Mononuclear cell (primary cell): Measurements from ENCODE around the gene CBX4. TPM values are rescaled to one million over a fixed set of nuclear protein-coding genes. Genes with fewer than 3 reads are reported as not detected.

ENCODE experiments used
- H3K27me3 ChIP-seq: 2 replicates; pipeline ENCODE4 v1.6.0; 2011; ENCODE audit warnings: low read length, control low read depth; ENCODE audit not compliant: insufficient read depth
- H3K4me1 ChIP-seq: 2 replicates; pipeline ENCODE4 v1.5.1; 2011; ENCODE audit warnings: mild to moderate bottlenecking, low read length, control low read depth; ENCODE audit not compliant: insufficient read depth
- H3K4me3 ChIP-seq: 2 replicates; pipeline ENCODE4 v1.5.1; 2011; ENCODE audit warnings: mild to moderate bottlenecking, low read length, moderate library complexity
- H3K9me3 ChIP-seq: 2 replicates; pipeline ENCODE4 v1.5.1; 2011; ENCODE audit warnings: low read depth, mild to moderate bottlenecking, control low read depth, low read length
- total RNA-seq: library from RNA; depleted of rRNA; stranded (reverse); fragments of >200 nt; gene quantifications from one replicate; pipeline ENCODE4 v1.2.3, GENCODE V29; 2012

The CBX4 gene
- total RNA-seq, 1 donor: 77.2 TPM

DNA sequence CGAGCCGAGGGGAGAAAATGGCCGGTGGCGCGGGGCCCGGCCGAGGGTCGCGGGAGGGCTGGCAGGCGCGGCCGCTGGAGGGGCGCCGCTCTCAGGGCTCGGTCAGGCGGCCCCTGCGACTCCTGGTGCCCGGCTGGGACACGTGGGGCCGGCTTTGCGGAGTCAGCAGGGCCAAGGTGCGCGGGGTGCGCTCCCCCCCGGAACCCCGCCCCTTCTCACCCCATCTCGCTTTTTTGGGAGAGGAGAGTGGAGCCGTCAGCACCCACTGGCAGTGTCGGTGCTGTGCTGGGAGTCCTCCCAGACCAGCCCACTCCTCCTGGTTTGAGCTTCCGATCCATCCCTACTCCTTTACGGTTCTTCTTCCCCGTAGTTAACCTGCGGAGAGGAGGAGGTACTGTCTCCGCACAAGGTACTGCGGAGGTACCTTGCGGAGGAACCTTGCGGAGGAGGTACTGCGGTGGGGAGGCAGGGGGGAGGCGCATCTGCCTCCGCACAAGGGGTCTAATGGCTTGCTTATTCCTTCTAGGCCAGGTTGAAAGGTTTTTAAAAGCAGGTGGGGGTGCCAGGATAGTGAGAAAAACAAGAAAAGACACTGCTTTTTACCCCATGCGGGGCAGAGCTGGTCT, 23.3 kb downstream of the CBX4 start:
- Histone ChIP-seq H3K27me3 (peaks cover 65% of the 10 kb centered on the region), H3K4me3 (no peak overlapping the region), H3K4me1 (peaks cover 38% of the 10 kb centered on the region), H3K9me3 (no peaks in the 10 kb centered on the region)

DNA sequence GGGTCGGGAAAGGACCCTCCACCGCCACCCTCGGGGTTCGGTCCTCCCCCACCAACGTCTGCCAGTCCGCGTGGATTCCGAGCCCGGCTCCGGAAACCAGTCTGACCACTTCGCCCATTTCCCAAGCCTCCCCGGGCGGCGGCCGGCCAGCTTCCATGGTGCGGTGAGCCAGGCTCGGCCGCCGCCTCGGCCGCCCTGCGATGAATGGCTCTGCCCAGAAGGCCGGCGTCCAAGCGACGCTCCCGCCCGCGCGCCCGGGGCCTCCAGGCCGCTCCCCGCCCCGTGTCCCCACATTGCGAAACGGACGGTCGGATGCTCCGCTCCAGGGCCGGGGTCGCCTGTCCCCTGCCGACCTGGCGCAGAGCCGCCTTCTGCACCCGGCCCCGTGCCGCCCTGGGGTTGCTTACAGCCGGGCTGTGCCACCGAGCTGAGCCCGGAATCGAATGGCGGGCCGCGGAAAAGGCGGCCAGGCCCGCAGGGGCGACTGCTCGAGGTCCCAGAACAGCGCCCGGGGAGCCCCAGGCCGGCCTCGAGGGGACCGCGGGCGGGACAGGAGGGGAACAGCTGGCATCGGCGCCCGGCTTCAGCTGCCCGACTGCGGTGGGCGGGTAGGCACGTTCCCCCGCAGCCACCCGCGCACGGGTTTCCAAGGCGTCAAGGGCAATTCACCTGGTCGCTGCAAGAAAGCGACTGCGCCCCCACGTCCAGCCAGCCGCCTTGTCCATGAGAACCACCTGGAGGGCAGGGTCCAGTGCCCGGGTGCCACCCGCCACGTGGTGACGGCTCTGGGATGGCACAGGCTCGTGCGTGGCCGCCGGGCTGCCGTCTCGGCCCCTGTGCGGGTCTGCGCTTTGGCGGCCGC, 24.0 kb downstream of the CBX4 start:
- Histone ChIP-seq H3K27me3 (peaks cover 68% of the 10 kb centered on the region), H3K9me3 (no peaks in the 10 kb centered on the region), H3K4me3 (no peak overlapping the region), H3K4me1 (peaks cover 40% of the 10 kb centered on the region)

DNA sequence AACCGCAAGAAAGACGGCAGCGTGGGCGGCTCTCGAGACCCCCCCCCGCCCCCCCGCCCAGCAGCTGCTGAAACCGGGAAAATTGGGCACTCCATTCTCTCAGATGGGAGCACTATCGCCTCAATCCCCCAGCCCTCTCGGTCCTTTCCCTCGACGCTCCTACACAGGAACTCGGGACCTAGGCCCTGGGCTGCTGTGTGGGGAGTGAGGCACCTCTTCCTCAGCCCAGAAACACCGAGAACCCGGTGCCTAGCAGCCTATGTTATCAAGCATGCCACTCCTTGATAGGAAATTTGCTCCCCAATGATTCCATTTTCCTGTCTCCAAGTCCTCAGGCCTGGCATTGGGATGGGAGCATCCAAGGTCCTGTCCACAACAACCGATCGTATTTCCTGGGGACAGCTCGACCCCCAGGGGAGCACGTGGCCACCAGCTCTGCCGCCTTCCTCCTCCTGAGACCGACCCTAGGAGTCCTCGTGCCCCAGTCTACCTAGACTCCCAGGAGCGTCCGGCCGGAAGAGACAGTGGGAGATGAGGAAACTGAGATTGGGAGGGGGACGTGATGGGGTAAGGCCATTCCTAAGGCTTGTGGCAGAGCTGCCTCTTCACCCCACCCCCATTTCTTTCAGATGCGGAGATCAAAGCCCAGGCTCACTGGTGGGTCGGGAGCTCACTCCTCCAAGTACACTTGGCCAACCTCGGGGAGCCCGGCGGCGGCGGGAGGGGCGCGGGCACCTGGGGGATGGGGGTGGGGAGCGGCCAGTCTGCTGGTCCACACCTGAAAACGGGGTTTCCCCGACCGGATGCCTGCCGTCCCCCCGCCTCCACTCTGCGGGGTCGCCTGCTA, 24.9 kb downstream of the CBX4 start:
- Histone ChIP-seq H3K27me3 (peaks cover 69% of the 10 kb centered on the region), H3K9me3 (no peaks in the 10 kb centered on the region), H3K4me1 (peaks cover 40% of the 10 kb centered on the region), H3K4me3 (no peak overlapping the region)

DNA sequence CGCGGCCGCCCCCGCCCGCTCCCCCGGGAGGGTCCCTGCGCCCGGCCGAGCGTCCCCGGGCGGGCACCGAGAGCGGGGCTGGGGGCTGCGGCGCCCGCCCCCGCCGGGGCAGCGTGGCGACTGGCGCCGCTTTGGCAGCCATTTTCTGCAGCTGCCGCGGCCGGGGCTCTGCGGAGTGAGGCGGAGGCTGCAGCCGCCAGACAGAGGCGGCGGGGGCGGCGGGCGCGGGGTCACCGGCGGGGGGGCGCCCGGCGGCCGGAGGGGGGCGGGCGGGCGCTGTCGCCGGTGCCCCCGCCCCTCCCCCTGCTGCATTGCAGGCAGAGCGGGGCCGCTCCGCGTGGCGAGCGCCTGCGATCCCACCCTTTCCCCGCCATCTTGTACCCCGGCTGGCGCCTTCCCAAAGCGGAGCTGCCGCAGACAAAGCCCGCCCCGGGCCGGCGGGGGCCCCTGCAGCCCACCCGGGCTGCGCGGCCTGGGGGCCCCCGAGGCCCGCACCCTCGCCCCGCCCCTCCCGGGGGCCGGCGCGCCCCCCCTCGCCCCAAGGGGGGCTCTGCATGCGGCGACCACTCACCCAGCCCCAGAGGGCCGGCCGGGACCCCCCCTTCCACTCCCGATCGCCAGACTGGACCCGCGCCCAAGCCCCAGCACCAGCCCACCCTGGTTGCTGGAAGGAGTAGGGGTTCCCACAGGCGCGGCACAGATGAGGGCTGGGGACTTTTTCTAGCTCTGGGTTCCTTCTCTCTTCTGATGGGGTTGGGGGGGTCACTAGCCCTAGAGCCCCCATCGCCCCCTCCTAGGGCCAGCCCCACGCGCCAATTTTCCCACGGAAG, 25.7 kb downstream of the CBX4 start:
- Histone ChIP-seq H3K4me3 (no peak overlapping the region), H3K4me1 (peaks cover 40% of the 10 kb centered on the region), H3K27me3 (peaks cover 76% of the 10 kb centered on the region), H3K9me3 (no peaks in the 10 kb centered on the region)

DNA sequence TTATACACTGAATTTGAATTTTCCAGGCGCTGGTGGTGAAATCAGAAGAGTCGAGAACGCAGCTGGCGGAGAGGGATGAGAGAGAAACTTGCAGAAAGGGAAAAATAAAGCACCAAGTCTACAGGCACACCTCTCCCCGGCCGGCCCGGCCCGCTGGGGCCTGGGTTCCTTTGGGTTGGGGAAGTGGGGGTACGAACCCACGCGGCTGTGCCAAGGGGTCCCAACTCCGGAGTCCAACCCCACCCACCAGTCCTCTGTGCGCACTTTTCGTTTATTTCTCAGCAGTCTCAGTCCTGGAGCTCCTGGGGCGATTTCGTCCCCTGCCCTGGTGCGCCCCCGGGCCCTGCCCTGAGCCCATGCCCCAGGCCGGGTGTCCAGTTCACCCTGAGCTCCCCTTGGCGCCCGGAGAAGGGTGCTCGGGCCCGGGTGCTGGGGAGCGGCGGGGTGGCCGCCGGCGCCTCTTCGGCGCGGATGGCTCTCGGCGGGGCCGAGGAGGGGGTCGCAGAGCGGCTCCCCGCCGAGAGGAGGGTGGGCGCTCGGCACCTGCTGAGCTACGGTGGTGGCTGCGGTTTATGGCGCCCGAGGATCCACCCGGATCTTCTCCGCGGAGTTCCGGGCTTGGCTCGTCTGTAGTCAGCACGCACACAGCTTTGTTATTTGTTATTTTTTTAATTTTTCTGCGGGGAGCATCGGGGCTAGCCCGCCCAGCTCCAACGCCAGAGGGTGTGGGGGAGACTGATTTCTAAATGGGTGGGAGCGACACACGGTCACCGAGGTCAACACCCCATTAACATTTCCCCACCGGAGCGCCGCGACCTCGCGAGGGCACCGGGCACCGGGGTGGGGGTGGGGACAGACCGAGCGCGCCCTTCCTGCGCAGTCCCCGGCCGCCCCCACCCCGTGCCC, 26.6 kb downstream of the CBX4 start:
- Histone ChIP-seq H3K9me3 (no peaks in the 10 kb centered on the region), H3K4me1 (peaks cover 40% of the 10 kb centered on the region), H3K4me3 (no peak overlapping the region), H3K27me3 (peaks cover 76% of the 10 kb centered on the region)

DNA sequence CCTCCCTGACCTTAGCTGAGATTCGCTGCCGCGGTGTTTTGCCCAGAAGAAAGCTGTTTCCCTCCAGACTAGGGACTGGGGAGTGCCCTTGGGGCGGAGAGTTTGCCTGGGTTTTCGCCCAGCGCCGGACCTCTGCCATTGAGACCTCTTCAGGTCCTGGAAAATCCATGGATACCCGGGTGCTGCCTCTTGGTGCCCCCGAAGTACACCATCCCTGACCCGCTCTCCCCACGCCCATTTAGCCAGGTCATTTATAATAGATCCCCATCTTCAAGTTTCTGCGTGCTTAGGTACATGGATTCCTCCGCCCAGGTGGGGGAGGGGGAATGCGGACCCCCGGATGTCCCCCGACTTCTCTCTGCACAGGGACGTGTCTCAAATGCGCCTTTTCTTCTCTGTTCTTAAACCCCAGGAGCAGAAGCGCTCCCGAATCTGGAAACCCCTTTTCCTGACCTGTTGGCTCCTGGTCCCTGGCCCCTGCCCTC, 27.3 kb downstream of the CBX4 start:
- Histone ChIP-seq H3K9me3 (no peaks in the 10 kb centered on the region), H3K27me3 (peaks cover 76% of the 10 kb centered on the region), H3K4me3 (no peak overlapping the region), H3K4me1 (peaks cover 40% of the 10 kb centered on the region)

DNA sequence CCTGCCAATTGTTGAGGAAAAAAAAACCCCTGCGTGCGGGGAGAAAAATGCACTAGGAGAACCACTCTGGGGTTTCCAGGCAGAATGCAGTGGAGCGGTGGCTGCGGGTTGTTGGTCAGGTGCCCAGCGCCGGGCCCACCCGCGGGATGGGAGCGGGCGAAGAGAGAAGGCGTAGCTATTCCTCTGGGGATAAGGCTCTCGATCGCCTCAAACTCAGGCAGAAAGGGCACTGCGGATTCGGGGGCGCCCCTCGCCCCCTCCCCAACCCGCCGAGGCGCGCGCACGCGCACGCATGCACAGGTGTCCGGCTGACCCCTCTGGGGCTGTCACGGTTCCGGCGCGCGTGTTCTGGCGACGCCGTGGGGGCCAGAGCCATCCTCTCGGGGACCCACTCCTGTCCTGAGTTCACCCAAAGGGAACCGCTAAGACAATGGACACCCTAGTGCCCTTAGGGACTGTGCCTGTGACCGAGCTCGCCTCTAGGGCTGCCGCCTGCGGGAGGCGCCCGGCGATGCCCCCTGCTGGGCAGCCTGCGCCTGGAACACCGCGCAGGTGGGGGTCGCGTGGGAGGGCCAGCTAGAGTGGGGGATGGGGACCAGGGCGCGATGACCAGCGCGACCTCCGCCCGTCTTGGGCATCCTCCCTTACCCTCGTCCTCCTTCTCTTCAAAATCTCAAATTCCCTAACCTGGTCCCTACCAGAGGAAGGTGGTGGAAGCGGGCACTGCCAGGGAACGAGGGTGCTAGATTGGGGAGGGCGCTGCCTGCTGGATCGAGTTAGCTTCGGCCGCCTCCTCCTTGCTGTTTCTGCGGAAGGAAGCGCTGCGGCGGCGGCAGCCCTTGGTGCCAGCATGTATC, 28.0 kb downstream of the CBX4 start:
- Histone ChIP-seq H3K9me3 (no peaks in the 10 kb centered on the region), H3K4me3 (no peak overlapping the region), H3K27me3 (peaks cover 76% of the 10 kb centered on the region), H3K4me1 (peaks cover 41% of the 10 kb centered on the region)

DNA sequence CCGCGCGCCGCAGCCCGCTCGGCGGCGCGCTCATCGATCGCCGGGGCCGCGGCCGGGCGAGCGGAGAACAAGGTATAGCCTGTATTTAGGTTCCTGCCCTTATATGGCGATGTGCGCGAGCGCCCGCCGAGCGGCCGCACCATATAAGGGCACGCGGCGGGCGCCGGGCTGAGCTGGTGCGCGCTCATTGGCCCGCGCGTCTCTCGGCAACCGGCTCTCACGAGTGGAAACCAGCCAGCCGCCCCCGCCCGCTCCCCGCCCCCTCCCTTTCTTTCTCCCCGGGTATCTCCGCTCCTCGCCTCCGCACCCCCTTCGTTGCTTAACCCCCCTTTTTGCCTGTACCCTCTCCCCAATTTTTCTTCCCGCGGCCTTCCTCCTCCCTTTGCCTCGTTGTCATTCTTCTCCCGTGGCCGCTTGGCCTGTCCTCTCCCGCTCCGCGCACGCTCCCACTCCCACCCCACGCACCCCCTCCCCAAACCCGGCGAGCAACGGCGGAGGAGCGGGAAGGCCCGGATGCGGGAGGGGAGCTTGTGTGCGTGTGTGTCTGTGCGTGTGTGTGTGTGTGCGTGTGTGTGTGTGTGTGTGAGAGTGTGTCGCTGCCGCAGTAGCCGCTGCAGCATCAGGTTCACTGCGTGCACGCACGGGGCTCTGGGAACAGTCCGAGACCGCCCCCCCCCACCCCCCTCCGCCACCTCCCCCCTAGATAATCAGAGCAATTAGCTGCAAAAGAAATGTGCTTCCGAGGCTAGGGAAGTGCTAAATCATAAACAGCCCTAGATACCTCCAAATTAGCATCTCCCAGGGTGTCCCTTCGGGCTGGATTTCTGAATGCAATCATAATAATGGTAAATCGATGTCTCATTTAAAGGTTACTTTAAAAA, 28.9 kb downstream of the CBX4 start:
- H3K4me1 ChIP-seq: peaks cover 46% of the 10 kb centered on the region
- no peak overlapping the region for H3K4me3 ChIP-seq
- H3K9me3 ChIP-seq: no peaks in the 10 kb centered on the region
- H3K27me3 ChIP-seq: peaks cover 77% of the 10 kb centered on the region

DNA sequence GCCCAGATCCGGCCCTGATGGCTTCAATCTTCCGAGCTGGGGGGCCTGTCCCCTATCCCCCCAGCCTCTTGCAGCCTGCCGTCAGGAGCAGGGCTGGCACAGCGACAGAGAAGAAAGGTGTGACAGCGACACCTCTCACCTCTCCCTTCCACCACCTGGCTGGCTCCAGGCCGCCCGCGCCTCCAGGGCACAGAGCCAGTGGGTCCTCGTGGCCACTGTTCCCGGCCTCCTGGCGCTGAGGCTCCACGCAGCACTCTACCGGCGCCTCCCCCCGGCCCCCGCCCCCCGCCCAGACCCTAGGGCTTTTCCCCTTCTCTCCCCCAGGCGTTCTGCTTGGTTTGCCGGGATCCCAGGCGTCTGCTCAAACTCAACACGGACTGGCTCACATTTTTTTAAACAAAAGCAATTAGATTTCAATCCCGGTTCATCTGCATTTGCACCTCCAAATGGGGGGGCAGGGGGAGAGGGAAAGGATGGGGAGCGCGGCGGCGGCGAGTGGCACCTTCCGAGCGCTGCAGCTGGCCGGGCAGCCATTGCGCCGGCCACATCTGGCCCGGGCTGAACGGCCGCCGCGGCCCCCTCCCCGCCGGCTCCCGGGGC, 29.6 kb downstream of the CBX4 start:
- Histone ChIP-seq H3K27me3 (peaks cover 78% of the 10 kb centered on the region), H3K4me3 (no peak overlapping the region), H3K4me1 (peaks cover 44% of the 10 kb centered on the region), H3K9me3 (no peaks in the 10 kb centered on the region)

DNA sequence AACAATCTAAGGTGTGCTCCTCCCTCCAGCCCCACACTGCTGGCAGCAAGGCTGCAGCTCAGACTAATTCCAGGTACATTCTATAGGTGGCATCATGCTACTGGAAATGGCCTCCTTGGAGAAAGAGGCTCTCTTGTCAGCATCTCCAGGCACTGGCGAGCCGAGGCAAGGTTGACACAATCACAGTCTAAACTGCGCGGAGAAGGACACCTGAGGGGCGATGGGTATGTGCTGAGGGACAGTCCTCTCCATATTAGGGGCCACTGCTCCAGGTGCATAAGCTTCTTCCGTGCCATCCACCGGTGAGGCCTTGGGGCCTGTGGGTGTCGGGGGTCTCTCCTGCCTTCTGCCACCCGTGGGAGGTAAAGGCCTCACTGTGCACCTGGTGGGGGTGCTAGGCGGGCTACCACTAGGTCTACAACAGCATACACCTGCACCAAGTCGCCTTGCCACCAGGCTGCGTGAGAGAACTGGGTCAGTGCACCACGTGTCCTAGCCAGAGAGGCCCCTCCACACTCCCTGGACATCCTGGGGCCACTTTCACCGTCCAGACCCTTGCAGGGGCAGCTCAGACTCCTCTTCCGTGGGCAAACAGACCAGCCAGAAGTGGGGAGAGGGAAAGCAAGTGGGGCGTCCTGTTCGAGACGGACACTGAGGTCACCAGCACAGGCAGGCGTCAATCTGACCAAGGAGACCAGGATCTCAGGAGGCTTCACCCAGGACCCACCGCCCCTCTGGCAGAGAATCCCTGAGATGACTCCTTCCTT, 30.3 kb downstream of the CBX4 start:
- Histone ChIP-seq H3K4me3 (no peak overlapping the region), H3K9me3 (no peaks in the 10 kb centered on the region), H3K27me3 (peaks cover 79% of the 10 kb centered on the region), H3K4me1 (peaks cover 44% of the 10 kb centered on the region)
